Lung (tissue), 12 donors: ENCODE results near the gene MYLK2. TPM values are rescaled to one million over a fixed set of nuclear protein-coding genes. Genes with fewer than 3 reads are reported as not detected.

Experiments
- ATAC-seq: fragments of 200-7000 bp; cut with Tn5 transposase; one replicate; pipeline ENCODE4 v1.9.1; 2020; ENCODE audit warnings: moderate number of reproducible peaks; ENCODE audit not compliant: insufficient read depth, low FRiP score
- DNase-seq, 3 donors: peaks; one replicate each; pipeline ENCODE4 v3.0.0-alpha.2; 2013 to 2017
- H3K27ac ChIP-seq, 2 donors: one replicate each; pipeline ENCODE4 v1.5.1; 2013; ENCODE audit warnings: mild to moderate bottlenecking in 2 of 2, moderate library complexity in 2 of 2, control low read depth in 1 of 2, inconsistent platforms in 1 of 2, low read depth in 1 of 2, low read length in 1 of 2
- H3K27me3 ChIP-seq, 3 donors: one replicate each; pipeline ENCODE4 v1.5.1; 2013; ENCODE audit warnings: low read length in 2 of 3; ENCODE audit not compliant: control insufficient read depth in 3 of 3, insufficient read depth in 3 of 3
- H3K36me3 ChIP-seq, 4 donors: one replicate each; pipeline ENCODE4 v1.5.1; 2013; ENCODE audit warnings: low read length in 4 of 4, mild to moderate bottlenecking in 1 of 4, moderate library complexity in 1 of 4; ENCODE audit not compliant: control insufficient read depth in 4 of 4, insufficient read depth in 4 of 4
- H3K4me1 ChIP-seq, 5 donors: one replicate each; pipeline ENCODE4 v1.5.1; 2013; ENCODE audit warnings: low read length in 5 of 5, mild to moderate bottlenecking in 2 of 5, moderate library complexity in 1 of 5; ENCODE audit not compliant: control insufficient read depth in 5 of 5, insufficient read depth in 5 of 5
- H3K4me3 ChIP-seq: one replicate; pipeline ENCODE4 v1.5.1; 2013; ENCODE audit warnings: mild to moderate bottlenecking, control low read depth, moderate library complexity
- H3K9ac ChIP-seq, 2 donors: one replicate each; pipeline ENCODE4 v1.5.1; 2013; ENCODE audit warnings: low read length in 2 of 2, control low read depth in 1 of 2; ENCODE audit not compliant: insufficient read depth in 1 of 2
- H3K9me3 ChIP-seq, 4 donors: one replicate each; pipeline ENCODE4 v1.5.1; 2013; ENCODE audit warnings: low read length in 3 of 4, mild to moderate bottlenecking in 1 of 4, moderate library complexity in 1 of 4; ENCODE audit not compliant: control insufficient read depth in 4 of 4, insufficient read depth in 3 of 4
- WGBS, 2 donors: extraction: QIAGEN DNeasy Blood & Tissue Kit; methylation state at CpG; one replicate each; pipeline ENCODE4 v1.1.7; 2013; 5-methylcytosine and 5-hydroxymethylcytosine counted together
- polyA plus RNA-seq, 2 donors: library from polyadenylated mRNA; stranded (reverse); fragments of 200-250 nt; gene quantifications; one replicate each; pipeline ENCODE4 v1.2.1, GENCODE V29; 2013
- total RNA-seq, 2 donors: library from RNA; depleted of rRNA in 1 of 2; stranded (reverse); fragments of >200 nt in 1 of 2; gene quantifications; one replicate each; pipeline ENCODE4 v1.2.1, GENCODE V29; 2014 to 2021
- TF ChIP-seq, protein P1 (sequence below): IDR thresholded peaks from 2 replicates; pipeline ENCODE4 v1.5.1; 2012; ENCODE audit warnings: mild to moderate bottlenecking; ENCODE audit errors: control extremely low read depth, extremely low read depth
- donor health status: control.
- donor health status: control.
- donor health status: Bipolar disorder and iron deficiency.
- donor health status: healthy.
- donor health status: DM: yes; HTN: yes; CAD: no.

Gene MYLK2
- total and polyA plus RNA-seq, 4 donors: 0.06 to 0.28 (median 0.26) TPM; not detected in 1

DNA sequence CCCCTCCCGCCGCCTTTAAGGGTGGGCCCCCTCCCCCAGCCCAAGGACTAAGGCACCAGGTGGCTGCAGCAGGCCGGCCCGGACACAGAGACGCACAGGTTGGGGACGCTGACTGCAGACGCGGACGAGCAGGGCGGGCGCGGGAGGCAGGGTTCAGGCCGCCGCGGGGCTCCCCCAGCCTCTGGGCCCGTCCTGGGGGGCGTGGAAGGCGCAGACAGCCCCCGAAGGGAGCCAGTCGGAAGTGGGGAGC lies 41.9 kb downstream of the MYLK2 start:
- no peaks in the 10 kb centered on the region for H3K36me3 ChIP-seq
- H3K27me3 ChIP-seq: peaks cover 0 to 3% (median 0%) of the 10 kb centered on the region in 3 donors
- peaks cover 0 to 16% (median 4%) of the 10 kb centered on the region in 5 donors for H3K4me1 ChIP-seq
- H3K4me3 ChIP-seq: no peak overlapping the region
- H3K9ac ChIP-seq: no peak overlapping the region
- DNase-seq (peak in 1 of 3 donors; percentile 35), ATAC-seq (no peak)
- 0 to 1% methylated on average over 20 of the region's 20 CpGs for WGBS, 2 donors
- TF ChIP-seq, protein P1, sequence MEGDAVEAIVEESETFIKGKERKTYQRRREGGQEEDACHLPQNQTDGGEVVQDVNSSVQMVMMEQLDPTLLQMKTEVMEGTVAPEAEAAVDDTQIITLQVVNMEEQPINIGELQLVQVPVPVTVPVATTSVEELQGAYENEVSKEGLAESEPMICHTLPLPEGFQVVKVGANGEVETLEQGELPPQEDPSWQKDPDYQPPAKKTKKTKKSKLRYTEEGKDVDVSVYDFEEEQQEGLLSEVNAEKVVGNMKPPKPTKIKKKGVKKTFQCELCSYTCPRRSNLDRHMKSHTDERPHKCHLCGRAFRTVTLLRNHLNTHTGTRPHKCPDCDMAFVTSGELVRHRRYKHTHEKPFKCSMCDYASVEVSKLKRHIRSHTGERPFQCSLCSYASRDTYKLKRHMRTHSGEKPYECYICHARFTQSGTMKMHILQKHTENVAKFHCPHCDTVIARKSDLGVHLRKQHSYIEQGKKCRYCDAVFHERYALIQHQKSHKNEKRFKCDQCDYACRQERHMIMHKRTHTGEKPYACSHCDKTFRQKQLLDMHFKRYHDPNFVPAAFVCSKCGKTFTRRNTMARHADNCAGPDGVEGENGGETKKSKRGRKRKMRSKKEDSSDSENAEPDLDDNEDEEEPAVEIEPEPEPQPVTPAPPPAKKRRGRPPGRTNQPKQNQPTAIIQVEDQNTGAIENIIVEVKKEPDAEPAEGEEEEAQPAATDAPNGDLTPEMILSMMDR: no peak
- H3K27ac ChIP-seq: no peak overlapping the region
- no peaks in the 10 kb centered on the region for H3K9me3 ChIP-seq

DNA sequence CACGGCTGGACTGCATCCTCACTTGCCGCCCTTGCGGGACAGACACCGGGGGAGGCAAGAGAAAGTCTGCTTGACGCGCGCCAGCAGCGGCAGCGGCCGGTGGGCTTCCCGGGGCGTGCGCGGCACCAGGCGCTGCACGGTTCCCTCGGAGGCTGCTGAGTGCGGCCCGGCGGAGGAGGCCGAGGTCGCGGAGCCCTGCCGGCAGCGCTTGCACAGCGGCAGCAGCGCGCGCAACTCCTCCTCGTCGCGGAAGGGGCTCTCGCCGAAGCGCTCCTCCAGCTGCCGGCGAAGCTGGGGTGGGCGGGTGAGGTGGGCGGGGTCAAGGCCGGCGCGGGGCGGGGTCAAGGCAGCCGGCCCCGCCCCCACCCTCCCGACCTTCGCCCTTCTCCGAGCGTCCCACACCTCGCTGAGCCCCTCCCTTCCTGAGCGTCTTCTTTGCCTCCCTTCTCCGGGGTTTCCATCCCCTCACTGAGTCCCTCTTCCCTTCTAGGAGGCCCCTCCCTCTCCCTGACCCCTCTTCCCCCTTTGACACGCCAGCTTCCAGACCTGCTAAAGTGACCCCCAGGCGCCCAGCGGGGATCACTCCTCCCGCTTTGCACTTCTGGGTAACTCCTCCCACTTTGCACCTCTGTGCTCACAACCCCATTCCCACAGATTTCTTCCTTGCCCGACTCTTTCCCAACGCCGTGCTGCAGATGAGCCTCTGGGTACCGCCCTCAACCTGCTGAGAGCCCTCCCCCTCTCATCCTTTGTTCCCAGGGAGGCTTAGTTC lies 42.4 kb downstream of the MYLK2 start:
- H3K4me1 ChIP-seq: peaks cover 0 to 16% (median 4%) of the 10 kb centered on the region in 5 donors
- WGBS, 2 donors: 6 to 10% methylated on average over 49 to 60 of the region's 60 CpGs
- H3K4me3 ChIP-seq: no peak overlapping the region
- peaks cover 0 to 3% (median 0%) of the 10 kb centered on the region in 4 donors for H3K36me3 ChIP-seq
- H3K9ac ChIP-seq: no peak overlapping the region
- ATAC-seq (peak; percentile 64), DNase-seq (peak; percentile 75 to 84 (median 82))
- TF ChIP-seq, protein P1: no peak
- peaks cover 0 to 3% (median 0%) of the 10 kb centered on the region in 3 donors for H3K27me3 ChIP-seq
- no peaks in the 10 kb centered on the region for H3K9me3 ChIP-seq
- H3K27ac ChIP-seq: no peak overlapping the region

DNA sequence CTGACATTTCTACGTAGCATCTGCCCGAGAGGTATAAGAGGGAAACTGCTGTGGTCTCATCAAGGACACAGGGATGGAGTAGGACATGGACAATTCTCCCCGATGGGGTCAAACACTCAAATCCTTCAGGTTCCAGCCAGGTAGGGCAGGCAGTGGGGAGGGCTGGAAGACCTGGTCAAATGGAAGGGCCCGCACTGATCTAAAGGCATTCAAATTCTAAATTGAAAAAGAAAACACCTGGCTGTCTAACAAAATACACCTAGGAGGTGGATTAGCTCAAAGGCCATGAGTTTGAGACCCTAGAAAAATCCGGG lies 43.0 kb downstream of the MYLK2 start:
- TF ChIP-seq, protein P1: no peak
- ATAC-seq: no peak
- Histone ChIP-seq H3K27ac (no peak overlapping the region), H3K27me3 (peaks cover 0 to 3% (median 0%) of the 10 kb centered on the region in 3 donors), H3K4me3 (no peak overlapping the region), H3K9ac (no peak overlapping the region), H3K36me3 (peaks cover 0 to 6% (median 0%) of the 10 kb centered on the region in 4 donors), H3K9me3 (no peaks in the 10 kb centered on the region), H3K4me1 (peaks cover 0 to 16% (median 4%) of the 10 kb centered on the region in 5 donors)
- 72 to 74% methylated on average over 5 of the region's 5 CpGs for WGBS, 2 donors
- DNase-seq: no peak

DNA sequence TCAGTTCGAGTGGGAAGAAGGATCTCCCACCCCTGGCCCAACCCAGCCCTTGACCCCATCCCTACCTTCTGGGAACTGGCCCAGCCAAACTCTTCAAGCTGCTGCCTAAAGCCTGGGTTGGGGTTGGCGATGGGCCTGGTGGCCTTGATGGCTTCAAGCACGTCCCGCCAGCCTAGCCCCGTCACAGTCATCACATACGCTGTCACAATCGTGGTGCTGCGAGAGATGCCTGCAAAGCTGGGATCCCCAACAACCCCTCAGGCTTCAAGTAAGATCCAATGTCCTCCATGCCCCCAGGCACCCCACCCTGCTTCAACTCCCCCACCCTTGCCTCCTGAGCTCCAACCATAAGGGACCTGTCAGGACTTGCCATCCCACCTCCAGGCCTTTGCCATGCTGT lies 43.4 kb downstream of the MYLK2 start:
- TF ChIP-seq, protein P1: no peak
- Histone ChIP-seq H3K9me3 (no peaks in the 10 kb centered on the region), H3K9ac (no peak overlapping the region), H3K27ac (no peak overlapping the region), H3K36me3 (peaks cover 0 to 6% (median 0%) of the 10 kb centered on the region in 4 donors), H3K27me3 (peaks cover 0 to 3% (median 0%) of the 10 kb centered on the region in 3 donors), H3K4me3 (no peak overlapping the region), H3K4me1 (peaks cover 0 to 16% (median 4%) of the 10 kb centered on the region in 5 donors)
- ATAC-seq (no peak), DNase-seq (peak in 1 of 3 donors; percentile 13)
- WGBS, 2 donors: 91 to 96% methylated on average over 8 of the region's 8 CpGs
